Panc1 (cell line): ENCODE results near the gene CYP2J2. TPM values are rescaled to one million over a fixed set of nuclear protein-coding genes. Genes with fewer than 3 reads are reported as not detected.

Source experiments
- ATAC-seq: fragments of 200-7000 bp; cut with Tn5 transposase; 2 replicates; pipeline ENCODE4 v1.9.1; 2020; ENCODE audit warnings: mild to moderate bottlenecking, moderate library complexity
- BruUV-seq: library from RNA; stranded (reverse); fragments of 400-500 nt; replicated peaks from 2 replicates; lab custom pipeline; 2021; lab: Mats Ljungman, UMichigan
- CTCF ChIA-PET: fragments of 300-600 bp; sonication (Branson Sonifier 250); formaldehyde crosslinking; loops from one replicate; lab custom pipeline; 2022; ENCODE audit warnings: antibody characterized with exemption; lab: Charles Lee
- POLR2A ChIA-PET: fragments of 300-600 bp; sonication (Branson Sonifier 250); formaldehyde crosslinking; loops from one replicate; lab custom pipeline; 2022; ENCODE audit warnings: antibody characterized with exemption; lab: Charles Lee
- DNase-seq: peaks from one replicate; pipeline ENCODE4 v3.0.0-alpha.2; 2010; ENCODE audit warnings: low read depth, low spot score
- H3K27ac ChIP-seq: 2 replicates; pipeline ENCODE4 v1.5.1; 2011; ENCODE audit warnings: mild to moderate bottlenecking, low read length, inconsistent platforms
- H3K27me3 ChIP-seq: fragments of 200-500 bp; sonication (Bioruptor generic); 2 replicates; pipeline ENCODE4 v1.6.0; 2014; ENCODE audit warnings: low read length, inconsistent platforms; ENCODE audit not compliant: control insufficient read depth, insufficient read depth
- H3K36me3 ChIP-seq: fragments of 200-500 bp; sonication (Bioruptor generic); 2 replicates; pipeline ENCODE4 v1.5.1; 2014; ENCODE audit warnings: inconsistent platforms, mild to moderate bottlenecking, low read length, moderate library complexity; ENCODE audit not compliant: control insufficient read depth, insufficient read depth
- H3K4me1 ChIP-seq: 2 replicates; pipeline ENCODE4 v1.5.1; 2011; ENCODE audit warnings: inconsistent platforms, mild to moderate bottlenecking, low read length, moderate library complexity; ENCODE audit not compliant: control insufficient read depth, insufficient read depth
- H3K4me3 ChIP-seq, 2 experiments: 2 replicates each; pipeline ENCODE4 v1.5.1; 2011 to 2012; ENCODE audit warnings: low read depth in 2 of 2, low read length in 2 of 2, mild to moderate bottlenecking in 2 of 2, inconsistent platforms in 1 of 2, moderate library complexity in 1 of 2
- H3K9me3 ChIP-seq: fragments of 200-500 bp; sonication (Bioruptor generic); 2 replicates; pipeline ENCODE4 v1.5.1; 2014; ENCODE audit warnings: low read depth, mild to moderate bottlenecking, inconsistent platforms, low read length, moderate library complexity; ENCODE audit not compliant: control insufficient read depth, insufficient read depth
- POLR2AphosphoS5 ChIP-seq: IDR thresholded peaks from 2 replicates; pipeline ENCODE4 v1.6.1; 2012; ENCODE audit warnings: mild to moderate bottlenecking, low read depth, low read length, moderate library complexity
- SIN3A ChIP-seq: IDR thresholded peaks from 2 replicates; pipeline ENCODE4 v1.6.1; 2012; ENCODE audit warnings: low read depth, mild to moderate bottlenecking, low read length, moderate library complexity, borderline replicate concordance; ENCODE audit not compliant: insufficient read depth
- TCF7L2 ChIP-seq: IDR thresholded peaks from 2 replicates; pipeline ENCODE4 v1.6.1; 2011; ENCODE audit warnings: mild to moderate bottlenecking, low read depth, low read length, inconsistent platforms
- in situ Hi-C: cut with HindIII; loops from 2 replicates; pipeline ENCODE4 v1.10.0; 2016; ENCODE audit warnings: low sequenced_read_pairs, low pct_unique_long_range_greater_than_20kb
- intact Hi-C: fragments of 100-400 bp; cut with micrococcal nuclease; formaldehyde crosslinking; loops from one replicate; pipeline ENCODE4 v1.10.0; 2022; ENCODE audit not compliant: unreplicated experiment
- total RNA-seq: library from RNA; stranded (reverse); gene quantifications from one replicate; pipeline ENCODE4 v1.2.1, GENCODE V29; 2021; ENCODE audit not compliant: unreplicated experiment
- TF ChIP-seq, protein P1 (sequence below), 2 experiments: IDR thresholded peaks; 2 replicates each; pipeline ENCODE4 v1.6.1; 2011 to 2012; ENCODE audit warnings: low read depth in 2 of 2, control low read depth in 1 of 2, low read length in 1 of 2, mild to moderate bottlenecking in 1 of 2, moderate library complexity in 1 of 2; ENCODE audit not compliant: insufficient read depth in 1 of 2
- TF ChIP-seq, protein P2 (sequence below): fragments of 450-650 bp; IDR thresholded peaks from 2 replicates; pipeline ENCODE4 v1.5.1; 2017; ENCODE audit warnings: mild to moderate bottlenecking

The CYP2J2 gene
- total RNA-seq, 1 experiment from 2014 or later: not detected

DNA sequence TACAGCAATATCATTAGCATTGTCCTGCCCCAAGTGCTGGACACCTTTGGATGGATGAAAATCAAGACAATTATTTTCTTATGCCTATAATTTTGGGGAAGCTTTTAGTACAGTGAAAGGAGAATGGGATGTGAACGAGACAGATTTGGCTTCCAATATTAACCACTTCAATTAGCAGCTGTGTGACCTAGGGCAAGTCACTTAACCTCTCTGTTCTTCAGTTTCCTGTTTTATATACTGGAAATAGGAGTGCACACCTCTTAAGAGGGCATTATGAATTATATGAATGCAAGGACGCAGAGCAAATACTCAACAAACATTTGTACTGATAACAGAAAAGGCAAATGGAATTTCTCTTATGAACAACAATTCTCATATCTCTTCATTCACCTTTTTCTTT is 18.5 kb downstream of the CYP2J2 start:
- POLR2A ChIA-PET: no interaction called here
- H3K27ac ChIP-seq: no peak overlapping the region
- intact Hi-C loops (no loop called here), in situ Hi-C loops (no loop called here)
- H3K4me1 ChIP-seq: no peaks in the 10 kb centered on the region
- CTCF ChIA-PET: no interaction called here
- no peaks in the 10 kb centered on the region for H3K9me3 ChIP-seq
- peaks cover 6% of the 10 kb centered on the region for H3K27me3 ChIP-seq
- no peak overlapping the region for H3K4me3 ChIP-seq
- no TSS peak for BruUV-seq
- TF ChIP-seq, protein P1, sequence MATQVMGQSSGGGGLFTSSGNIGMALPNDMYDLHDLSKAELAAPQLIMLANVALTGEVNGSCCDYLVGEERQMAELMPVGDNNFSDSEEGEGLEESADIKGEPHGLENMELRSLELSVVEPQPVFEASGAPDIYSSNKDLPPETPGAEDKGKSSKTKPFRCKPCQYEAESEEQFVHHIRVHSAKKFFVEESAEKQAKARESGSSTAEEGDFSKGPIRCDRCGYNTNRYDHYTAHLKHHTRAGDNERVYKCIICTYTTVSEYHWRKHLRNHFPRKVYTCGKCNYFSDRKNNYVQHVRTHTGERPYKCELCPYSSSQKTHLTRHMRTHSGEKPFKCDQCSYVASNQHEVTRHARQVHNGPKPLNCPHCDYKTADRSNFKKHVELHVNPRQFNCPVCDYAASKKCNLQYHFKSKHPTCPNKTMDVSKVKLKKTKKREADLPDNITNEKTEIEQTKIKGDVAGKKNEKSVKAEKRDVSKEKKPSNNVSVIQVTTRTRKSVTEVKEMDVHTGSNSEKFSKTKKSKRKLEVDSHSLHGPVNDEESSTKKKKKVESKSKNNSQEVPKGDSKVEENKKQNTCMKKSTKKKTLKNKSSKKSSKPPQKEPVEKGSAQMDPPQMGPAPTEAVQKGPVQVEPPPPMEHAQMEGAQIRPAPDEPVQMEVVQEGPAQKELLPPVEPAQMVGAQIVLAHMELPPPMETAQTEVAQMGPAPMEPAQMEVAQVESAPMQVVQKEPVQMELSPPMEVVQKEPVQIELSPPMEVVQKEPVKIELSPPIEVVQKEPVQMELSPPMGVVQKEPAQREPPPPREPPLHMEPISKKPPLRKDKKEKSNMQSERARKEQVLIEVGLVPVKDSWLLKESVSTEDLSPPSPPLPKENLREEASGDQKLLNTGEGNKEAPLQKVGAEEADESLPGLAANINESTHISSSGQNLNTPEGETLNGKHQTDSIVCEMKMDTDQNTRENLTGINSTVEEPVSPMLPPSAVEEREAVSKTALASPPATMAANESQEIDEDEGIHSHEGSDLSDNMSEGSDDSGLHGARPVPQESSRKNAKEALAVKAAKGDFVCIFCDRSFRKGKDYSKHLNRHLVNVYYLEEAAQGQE (IDR thresholded peaks at IDR 0.05; ENCODE audit: insufficient read depth in 1 of 2, low read depth in 2 of 2, low read length in 1 of 2): no peak
- no peak for TF ChIP-seq POLR2AphosphoS5
- TF ChIP-seq, protein P2, sequence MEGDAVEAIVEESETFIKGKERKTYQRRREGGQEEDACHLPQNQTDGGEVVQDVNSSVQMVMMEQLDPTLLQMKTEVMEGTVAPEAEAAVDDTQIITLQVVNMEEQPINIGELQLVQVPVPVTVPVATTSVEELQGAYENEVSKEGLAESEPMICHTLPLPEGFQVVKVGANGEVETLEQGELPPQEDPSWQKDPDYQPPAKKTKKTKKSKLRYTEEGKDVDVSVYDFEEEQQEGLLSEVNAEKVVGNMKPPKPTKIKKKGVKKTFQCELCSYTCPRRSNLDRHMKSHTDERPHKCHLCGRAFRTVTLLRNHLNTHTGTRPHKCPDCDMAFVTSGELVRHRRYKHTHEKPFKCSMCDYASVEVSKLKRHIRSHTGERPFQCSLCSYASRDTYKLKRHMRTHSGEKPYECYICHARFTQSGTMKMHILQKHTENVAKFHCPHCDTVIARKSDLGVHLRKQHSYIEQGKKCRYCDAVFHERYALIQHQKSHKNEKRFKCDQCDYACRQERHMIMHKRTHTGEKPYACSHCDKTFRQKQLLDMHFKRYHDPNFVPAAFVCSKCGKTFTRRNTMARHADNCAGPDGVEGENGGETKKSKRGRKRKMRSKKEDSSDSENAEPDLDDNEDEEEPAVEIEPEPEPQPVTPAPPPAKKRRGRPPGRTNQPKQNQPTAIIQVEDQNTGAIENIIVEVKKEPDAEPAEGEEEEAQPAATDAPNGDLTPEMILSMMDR: no peak
- no peak for TF ChIP-seq TCF7L2
- TF ChIP-seq SIN3A: no peak
- ATAC-seq: no peak
- no peaks in the 10 kb centered on the region for H3K36me3 ChIP-seq
- no peak for DNase-seq

DNA sequence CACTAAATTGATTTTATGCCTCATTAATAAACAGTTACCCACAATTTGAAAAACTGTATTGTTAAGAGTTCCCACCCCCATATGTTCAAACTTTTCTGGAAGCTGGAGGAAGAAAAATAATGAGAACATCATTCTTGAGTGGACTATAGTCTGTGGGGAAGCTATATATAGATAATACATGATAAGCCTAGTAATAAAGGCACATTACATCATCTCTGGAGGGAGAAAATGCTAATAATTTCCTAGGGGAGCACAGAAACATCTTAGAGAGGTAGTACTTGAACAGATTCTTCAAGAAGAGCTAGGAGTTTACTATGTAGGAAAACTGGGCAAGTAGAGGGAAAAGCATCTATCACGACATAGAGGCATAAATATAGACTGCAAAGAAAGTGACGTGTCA is 19.6 kb downstream of the CYP2J2 start:
- Histone ChIP-seq H3K4me1 (no peaks in the 10 kb centered on the region), H3K9me3 (no peaks in the 10 kb centered on the region), H3K36me3 (no peaks in the 10 kb centered on the region), H3K27ac (no peak overlapping the region), H3K27me3 (peaks cover 6% of the 10 kb centered on the region), H3K4me3 (no peak overlapping the region)
- TF ChIP-seq TCF7L2 (no peak), POLR2AphosphoS5 (no peak), SIN3A (no peak)
- TF ChIP-seq, protein P1 (IDR thresholded peaks at IDR 0.05; ENCODE audit: insufficient read depth in 1 of 2, low read depth in 2 of 2, low read length in 1 of 2): no peak
- TF ChIP-seq, protein P2: no peak
- in situ Hi-C loops: no loop called here
- CTCF ChIA-PET: no interaction called here
- POLR2A ChIA-PET: no interaction called here
- DNase-seq (no peak), ATAC-seq (no peak)
- intact Hi-C loops: no loop called here
- BruUV-seq: no TSS peak
